K562 (cell line): ENCODE data around the gene NAT14. TPM values are rescaled to one million over a fixed set of nuclear protein-coding genes. Genes with fewer than 3 reads are reported as not detected.

Experiments used
- DDX20 ChIP-seq: fragments of 450-650 bp; IDR thresholded peaks from 2 replicates; pipeline ENCODE4 v1.6.1; 2016; ENCODE audit warnings: missing genetic modification characterization, low read depth, mild to moderate bottlenecking, missing compliant biosample characterization, moderate library complexity
- E2F3 ChIP-seq: fragments of 250-450 bp; sonication (Bioruptor Pico); IDR thresholded peaks from 2 replicates; pipeline ENCODE4 v1.4.0; 2020; ENCODE audit warnings: mild to moderate bottlenecking
- ELF4 ChIP-seq: fragments of 450-650 bp; formaldehyde crosslinking; IDR thresholded peaks from 2 replicates; pipeline ENCODE4 v1.4.0; 2022; ENCODE audit warnings: missing genetic modification characterization
- GABPB2 ChIP-seq: fragments of 250-450 bp; sonication (Bioruptor Pico); conservative IDR thresholded peaks from 2 replicates; pipeline ENCODE4 v1.5.1; 2021; ENCODE audit warnings: mild to moderate bottlenecking
- HDGF ChIP-seq: fragments of 450-650 bp; IDR thresholded peaks from 2 replicates; pipeline ENCODE4 v1.6.1; 2016
- HEY1 ChIP-seq: fragments of 250-450 bp; sonication (Bioruptor Pico); IDR thresholded peaks from 2 replicates; pipeline ENCODE4 v1.5.0; 2020; ENCODE audit warnings: mild to moderate bottlenecking, moderate library complexity, borderline replicate concordance
- LCOR ChIP-seq: sonication (generic); formaldehyde crosslinking; IDR thresholded peaks from 2 replicates; pipeline ENCODE4 v1.8.0; 2022; ENCODE audit warnings: mild to moderate bottlenecking, missing genetic modification reagents
- NFIC ChIP-seq: fragments of 450-650 bp; IDR thresholded peaks from 2 replicates; pipeline ENCODE4 v1.6.1; 2017; ENCODE audit warnings: mild to moderate bottlenecking, inconsistent platforms
- RBM39 ChIP-seq: fragments of 200-400 bp; formaldehyde crosslinking; optimal IDR thresholded peaks from 2 replicates; pipeline ENCODE3; 2018; ENCODE audit warnings: low read depth, low read length
- SRSF9 ChIP-seq: fragments of 200-400 bp; formaldehyde crosslinking; IDR thresholded peaks from 2 replicates; pipeline ENCODE4 v1.6.1; 2017; ENCODE audit warnings: low read depth, low read length, borderline replicate concordance
- ZNF224 ChIP-seq: sonication (generic); formaldehyde crosslinking; IDR thresholded peaks from 2 replicates; pipeline ENCODE4 v1.8.0; 2022; ENCODE audit warnings: mild to moderate bottlenecking, missing genetic modification reagents
- ZNF551 ChIP-seq: fragments of 250-450 bp; sonication (Bioruptor Pico); IDR thresholded peaks from 2 replicates; pipeline ENCODE4 v1.5.0; 2021; ENCODE audit warnings: mild to moderate bottlenecking, moderate library complexity
- polyA plus RNA-seq, 8 experiments: library from polyadenylated mRNA; depleted of rRNA in 4 of 8; stranded (reverse) in 5 of 8; unstranded in 3 of 8; fragments of >200 nt; fragmentation: Nextera tagmentation in 2 of 8; fragmentation: Illumina TruSeq in 1 of 8; extraction: Ambion mirVana in 2 of 8; extraction: Trizol in 1 of 8; gene quantifications; 2 replicates each; pipeline versions ENCODE4 v1.2.1 to v1.2.3, GENCODE V29; 2011 to 2014; ENCODE audit warnings: inconsistent platforms in 1 of 8, missing spikeins in 1 of 8
- total RNA-seq, 7 experiments: library from RNA; depleted of rRNA in 6 of 7; stranded (reverse); fragments of >200 nt in 6 of 7; fragmentation: Illumina TruSeq in 2 of 7; extraction: Trizol in 2 of 7; gene quantifications; 2 replicates each; pipeline versions ENCODE4 v1.2.1 to v1.2.3, GENCODE V29; 2011 to 2021; ENCODE audit warnings: low replicate concordance in 1 of 7
- TF ChIP-seq, protein P1 (sequence below): sonication (generic); formaldehyde crosslinking; IDR thresholded peaks from 2 replicates; pipeline ENCODE4 v1.8.0; 2022; ENCODE audit warnings: mild to moderate bottlenecking, missing genetic modification reagents
- TF ChIP-seq, protein P2 (sequence below): fragments of 150-350 bp; conservative IDR thresholded peaks from 2 replicates; pipeline ENCODE4 v1.6.1; 2014; ENCODE audit warnings: low read length
- TF ChIP-seq, protein P3 (sequence below): fragments of 250-450 bp; sonication (Bioruptor Pico); IDR thresholded peaks from 2 replicates; pipeline ENCODE4 v1.8.0; 2021; ENCODE audit warnings: moderate library complexity, mild to moderate bottlenecking, inconsistent platforms
- TF ChIP-seq, protein P4 (sequence below): fragments of 450-650 bp; formaldehyde crosslinking; IDR thresholded peaks from 2 replicates; pipeline ENCODE4 v1.4.0; 2020; ENCODE audit warnings: mild to moderate bottlenecking, moderate library complexity
- TF ChIP-seq, protein P5 (sequence below): sonication (generic); formaldehyde crosslinking; IDR thresholded peaks from 2 replicates; pipeline ENCODE4 v1.8.0; 2023; ENCODE audit warnings: mild to moderate bottlenecking, missing genetic modification reagents

The NAT14 gene
- total and polyA plus RNA-seq, 9 of the 15 experiments (the other 6 are each of a cell fraction or from before 2014, with no cell fraction given), result 2.4 to 77.0 (median 26.7) TPM

DNA sequence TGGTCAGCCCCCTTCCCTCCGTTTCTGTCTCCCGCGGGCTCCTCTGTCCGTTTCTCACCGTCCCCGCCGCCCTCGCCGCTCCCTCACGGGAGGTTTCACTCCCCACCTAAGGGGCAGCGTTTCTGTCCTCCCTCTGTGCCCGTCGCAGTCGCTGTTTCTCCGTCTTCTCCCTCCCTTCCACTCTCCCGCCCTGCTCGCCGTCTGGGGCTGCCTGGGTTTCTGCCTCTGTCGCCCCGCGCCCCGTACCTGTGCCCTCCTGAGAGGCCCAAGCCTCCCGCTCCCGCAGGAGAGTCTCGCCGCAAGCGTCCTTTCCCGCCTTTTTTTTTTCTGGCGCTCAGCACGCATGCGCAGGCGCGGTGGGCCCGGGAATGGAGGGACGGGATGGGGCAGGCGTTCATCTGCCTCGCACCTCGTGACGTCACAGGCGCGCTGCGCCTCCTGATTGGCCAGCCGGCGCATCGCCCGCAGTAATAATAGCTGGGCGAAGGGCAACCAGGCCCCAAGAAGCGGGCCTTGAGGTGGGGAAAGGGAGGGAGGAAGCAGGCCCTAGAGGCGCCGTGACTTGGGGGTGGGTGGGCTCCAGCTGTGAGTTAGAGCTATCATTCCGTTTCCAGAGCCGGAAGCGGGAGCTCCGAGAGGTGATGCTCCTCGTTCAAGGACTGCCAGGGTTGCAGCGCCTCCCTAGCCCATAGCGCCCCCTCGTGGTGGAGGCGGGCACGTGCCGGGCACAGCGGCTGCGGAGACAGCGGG lies 18.7 kb downstream of the NAT14 start (continued):
- TF ChIP-seq, protein P1, sequence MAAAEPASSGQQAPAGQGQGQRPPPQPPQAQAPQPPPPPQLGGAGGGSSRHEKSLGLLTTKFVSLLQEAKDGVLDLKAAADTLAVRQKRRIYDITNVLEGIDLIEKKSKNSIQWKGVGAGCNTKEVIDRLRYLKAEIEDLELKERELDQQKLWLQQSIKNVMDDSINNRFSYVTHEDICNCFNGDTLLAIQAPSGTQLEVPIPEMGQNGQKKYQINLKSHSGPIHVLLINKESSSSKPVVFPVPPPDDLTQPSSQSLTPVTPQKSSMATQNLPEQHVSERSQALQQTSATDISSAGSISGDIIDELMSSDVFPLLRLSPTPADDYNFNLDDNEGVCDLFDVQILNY, result peak; percentile 99
- no peak for TF ChIP-seq RBM39
- no peak for TF ChIP-seq DDX20
- TF ChIP-seq, protein P2, sequence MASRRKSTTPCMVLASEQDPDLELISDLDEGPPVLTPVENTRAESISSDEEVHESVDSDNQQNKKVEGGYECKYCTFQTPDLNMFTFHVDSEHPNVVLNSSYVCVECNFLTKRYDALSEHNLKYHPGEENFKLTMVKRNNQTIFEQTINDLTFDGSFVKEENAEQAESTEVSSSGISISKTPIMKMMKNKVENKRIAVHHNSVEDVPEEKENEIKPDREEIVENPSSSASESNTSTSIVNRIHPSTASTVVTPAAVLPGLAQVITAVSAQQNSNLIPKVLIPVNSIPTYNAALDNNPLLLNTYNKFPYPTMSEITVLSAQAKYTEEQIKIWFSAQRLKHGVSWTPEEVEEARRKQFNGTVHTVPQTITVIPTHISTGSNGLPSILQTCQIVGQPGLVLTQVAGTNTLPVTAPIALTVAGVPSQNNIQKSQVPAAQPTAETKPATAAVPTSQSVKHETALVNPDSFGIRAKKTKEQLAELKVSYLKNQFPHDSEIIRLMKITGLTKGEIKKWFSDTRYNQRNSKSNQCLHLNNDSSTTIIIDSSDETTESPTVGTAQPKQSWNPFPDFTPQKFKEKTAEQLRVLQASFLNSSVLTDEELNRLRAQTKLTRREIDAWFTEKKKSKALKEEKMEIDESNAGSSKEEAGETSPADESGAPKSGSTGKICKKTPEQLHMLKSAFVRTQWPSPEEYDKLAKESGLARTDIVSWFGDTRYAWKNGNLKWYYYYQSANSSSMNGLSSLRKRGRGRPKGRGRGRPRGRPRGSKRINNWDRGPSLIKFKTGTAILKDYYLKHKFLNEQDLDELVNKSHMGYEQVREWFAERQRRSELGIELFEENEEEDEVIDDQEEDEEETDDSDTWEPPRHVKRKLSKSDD, result no peak
- peak; percentile 99 for TF ChIP-seq LCOR (CRISPR knock-in tag)
- no peak for TF ChIP-seq HDGF
- TF ChIP-seq, protein P3, sequence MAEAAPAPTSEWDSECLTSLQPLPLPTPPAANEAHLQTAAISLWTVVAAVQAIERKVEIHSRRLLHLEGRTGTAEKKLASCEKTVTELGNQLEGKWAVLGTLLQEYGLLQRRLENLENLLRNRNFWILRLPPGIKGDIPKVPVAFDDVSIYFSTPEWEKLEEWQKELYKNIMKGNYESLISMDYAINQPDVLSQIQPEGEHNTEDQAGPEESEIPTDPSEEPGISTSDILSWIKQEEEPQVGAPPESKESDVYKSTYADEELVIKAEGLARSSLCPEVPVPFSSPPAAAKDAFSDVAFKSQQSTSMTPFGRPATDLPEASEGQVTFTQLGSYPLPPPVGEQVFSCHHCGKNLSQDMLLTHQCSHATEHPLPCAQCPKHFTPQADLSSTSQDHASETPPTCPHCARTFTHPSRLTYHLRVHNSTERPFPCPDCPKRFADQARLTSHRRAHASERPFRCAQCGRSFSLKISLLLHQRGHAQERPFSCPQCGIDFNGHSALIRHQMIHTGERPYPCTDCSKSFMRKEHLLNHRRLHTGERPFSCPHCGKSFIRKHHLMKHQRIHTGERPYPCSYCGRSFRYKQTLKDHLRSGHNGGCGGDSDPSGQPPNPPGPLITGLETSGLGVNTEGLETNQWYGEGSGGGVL (CRISPR knock-in tag), result no peak
- no peak for TF ChIP-seq NFIC
- no peak for TF ChIP-seq SRSF9
- TF ChIP-seq HEY1, result no peak
- TF ChIP-seq, protein P4, sequence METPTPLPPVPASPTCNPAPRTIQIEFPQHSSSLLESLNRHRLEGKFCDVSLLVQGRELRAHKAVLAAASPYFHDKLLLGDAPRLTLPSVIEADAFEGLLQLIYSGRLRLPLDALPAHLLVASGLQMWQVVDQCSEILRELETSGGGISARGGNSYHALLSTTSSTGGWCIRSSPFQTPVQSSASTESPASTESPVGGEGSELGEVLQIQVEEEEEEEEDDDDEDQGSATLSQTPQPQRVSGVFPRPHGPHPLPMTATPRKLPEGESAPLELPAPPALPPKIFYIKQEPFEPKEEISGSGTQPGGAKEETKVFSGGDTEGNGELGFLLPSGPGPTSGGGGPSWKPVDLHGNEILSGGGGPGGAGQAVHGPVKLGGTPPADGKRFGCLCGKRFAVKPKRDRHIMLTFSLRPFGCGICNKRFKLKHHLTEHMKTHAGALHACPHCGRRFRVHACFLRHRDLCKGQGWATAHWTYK (CRISPR knock-in tag), result 0 out of 2 replicates have a peak, but pooled peaks have one; percentile 13
- TF ChIP-seq, protein P5, sequence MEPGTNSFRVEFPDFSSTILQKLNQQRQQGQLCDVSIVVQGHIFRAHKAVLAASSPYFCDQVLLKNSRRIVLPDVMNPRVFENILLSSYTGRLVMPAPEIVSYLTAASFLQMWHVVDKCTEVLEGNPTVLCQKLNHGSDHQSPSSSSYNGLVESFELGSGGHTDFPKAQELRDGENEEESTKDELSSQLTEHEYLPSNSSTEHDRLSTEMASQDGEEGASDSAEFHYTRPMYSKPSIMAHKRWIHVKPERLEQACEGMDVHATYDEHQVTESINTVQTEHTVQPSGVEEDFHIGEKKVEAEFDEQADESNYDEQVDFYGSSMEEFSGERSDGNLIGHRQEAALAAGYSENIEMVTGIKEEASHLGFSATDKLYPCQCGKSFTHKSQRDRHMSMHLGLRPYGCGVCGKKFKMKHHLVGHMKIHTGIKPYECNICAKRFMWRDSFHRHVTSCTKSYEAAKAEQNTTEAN (CRISPR knock-in tag), result peak; percentile 98
- no peak for TF ChIP-seq ZNF551
- TF ChIP-seq ZNF224 (CRISPR knock-in tag), result peak; percentile 99
- TF ChIP-seq ELF4 (CRISPR knock-in tag), result 0 out of 2 replicates have a peak, but pooled peaks have one; percentile 62
- TF ChIP-seq GABPB2 (CRISPR knock-in tag), result no peak
- peak; percentile 98 for TF ChIP-seq E2F3
